HEK293 (cell line): ENCODE measurements around the gene RPS6KA5.

ENCODE experiments used
- CTCF ChIP-seq: fragments of 450-650 bp; formaldehyde crosslinking; IDR thresholded peaks from 2 replicates; pipeline ENCODE4 v1.5.1; 2016; ENCODE audit warnings: missing biosample characterization, missing genetic modification characterization
- EGR2 ChIP-seq: fragments of 450-650 bp; formaldehyde crosslinking; IDR thresholded peaks from 2 replicates; pipeline ENCODE4 v1.5.1; 2016; ENCODE audit warnings: low read depth, missing biosample characterization, missing genetic modification characterization
- IKZF3 ChIP-seq: fragments of 450-650 bp; IDR thresholded peaks from 2 replicates; pipeline ENCODE4 v1.5.0; 2018; ENCODE audit warnings: missing biosample characterization, mild to moderate bottlenecking, missing genetic modification characterization, moderate library complexity
- SALL2 ChIP-seq: fragments of 450-650 bp; formaldehyde crosslinking; IDR thresholded peaks from 2 replicates; pipeline ENCODE4 v1.5.0; 2017; ENCODE audit warnings: missing biosample characterization, mild to moderate bottlenecking, missing genetic modification characterization, borderline replicate concordance
- TCF7L2 ChIP-seq: IDR thresholded peaks from 2 replicates; pipeline ENCODE4 v1.6.1; 2011; ENCODE audit warnings: low read depth, mild to moderate bottlenecking, inconsistent platforms, low read length, moderate library complexity, borderline replicate concordance
- TRIM28 ChIP-seq: IDR thresholded peaks from 2 replicates; pipeline ENCODE4 v1.6.1; 2011; ENCODE audit warnings: low read length, control low read depth, borderline replicate concordance
- YY1 ChIP-seq: fragments of 450-650 bp; formaldehyde crosslinking; IDR thresholded peaks from 2 replicates; pipeline ENCODE4 v1.5.1; 2018; ENCODE audit warnings: missing biosample characterization, missing genetic modification characterization
- ZNF24 ChIP-seq: fragments of 450-650 bp; formaldehyde crosslinking; IDR thresholded peaks from 2 replicates; pipeline ENCODE4 v1.5.1; 2016; ENCODE audit warnings: missing biosample characterization, missing genetic modification characterization
- ZNF266 ChIP-seq: fragments of 450-650 bp; formaldehyde crosslinking; IDR thresholded peaks from 2 replicates; pipeline ENCODE4 v1.5.1; 2016; ENCODE audit warnings: missing biosample characterization, missing genetic modification characterization, low read depth
- ZNF76 ChIP-seq: fragments of 450-650 bp; formaldehyde crosslinking; IDR thresholded peaks from 2 replicates; pipeline ENCODE4; 2016; ENCODE audit warnings: low read depth, missing biosample characterization, missing genetic modification characterization, borderline replicate concordance
- ZNF776 ChIP-seq: fragments of 450-650 bp; formaldehyde crosslinking; IDR thresholded peaks from 2 replicates; pipeline ENCODE4 v1.5.0; 2017; ENCODE audit warnings: missing biosample characterization, missing genetic modification characterization, borderline replicate concordance

- TF ChIP-seq EGR2 (no peak), YY1 (tag by site-specific recombination) (no peak), CTCF (tag by site-specific recombination) (no peak), TRIM28 (no peak), ZNF24 (no peak), ZNF76 (no peak), TCF7L2 (no peak), IKZF3 (tag by site-specific recombination) (no peak), ZNF266 (tag by site-specific recombination) (no peak), ZNF776 (no peak), SALL2 (tag by site-specific recombination) (no peak)
These were observed 228.6 kb downstream of the RPS6KA5 start for GRCh38 chr14:90831821-90832220.
